ENCODE data around the gene ASB15.

Gene ASB15

DNA sequence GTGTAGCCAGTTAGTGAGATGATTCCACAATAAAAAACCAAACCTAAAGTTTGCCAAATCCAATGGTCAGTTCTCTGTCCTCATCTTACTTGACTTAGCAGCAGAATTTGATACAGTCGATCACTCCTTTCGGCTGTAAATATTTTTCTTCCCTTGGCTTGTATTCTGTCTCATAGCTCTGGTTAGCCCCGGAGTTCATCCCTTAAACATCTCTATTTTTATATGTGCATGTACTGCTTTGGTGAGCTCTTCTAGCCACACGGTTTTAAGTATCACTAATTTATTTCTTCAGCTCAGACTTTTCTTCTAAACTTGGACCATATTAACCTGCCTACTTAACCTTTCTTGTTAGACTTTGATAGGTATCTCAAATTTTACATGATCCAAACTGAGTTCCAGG is 17.8 kb upstream of the ASB15 start:
- no peak for TF ChIP-seq POLR2AphosphoS5 (IDR thresholded peaks at IDR 0.05; ENCODE audit: low read depth, low read length)
- TF ChIP-seq FOXP2 (optimal IDR thresholded peaks at IDR 0.05; ENCODE audit: borderline replicate concordance, extremely low read depth, extremely low read length, insufficient read depth) = no peak
- no peak for TF ChIP-seq SIN3A (IDR thresholded peaks at IDR 0.05; ENCODE audit: borderline replicate concordance, insufficient read depth, low read length)
- TF ChIP-seq, protein P1, sequence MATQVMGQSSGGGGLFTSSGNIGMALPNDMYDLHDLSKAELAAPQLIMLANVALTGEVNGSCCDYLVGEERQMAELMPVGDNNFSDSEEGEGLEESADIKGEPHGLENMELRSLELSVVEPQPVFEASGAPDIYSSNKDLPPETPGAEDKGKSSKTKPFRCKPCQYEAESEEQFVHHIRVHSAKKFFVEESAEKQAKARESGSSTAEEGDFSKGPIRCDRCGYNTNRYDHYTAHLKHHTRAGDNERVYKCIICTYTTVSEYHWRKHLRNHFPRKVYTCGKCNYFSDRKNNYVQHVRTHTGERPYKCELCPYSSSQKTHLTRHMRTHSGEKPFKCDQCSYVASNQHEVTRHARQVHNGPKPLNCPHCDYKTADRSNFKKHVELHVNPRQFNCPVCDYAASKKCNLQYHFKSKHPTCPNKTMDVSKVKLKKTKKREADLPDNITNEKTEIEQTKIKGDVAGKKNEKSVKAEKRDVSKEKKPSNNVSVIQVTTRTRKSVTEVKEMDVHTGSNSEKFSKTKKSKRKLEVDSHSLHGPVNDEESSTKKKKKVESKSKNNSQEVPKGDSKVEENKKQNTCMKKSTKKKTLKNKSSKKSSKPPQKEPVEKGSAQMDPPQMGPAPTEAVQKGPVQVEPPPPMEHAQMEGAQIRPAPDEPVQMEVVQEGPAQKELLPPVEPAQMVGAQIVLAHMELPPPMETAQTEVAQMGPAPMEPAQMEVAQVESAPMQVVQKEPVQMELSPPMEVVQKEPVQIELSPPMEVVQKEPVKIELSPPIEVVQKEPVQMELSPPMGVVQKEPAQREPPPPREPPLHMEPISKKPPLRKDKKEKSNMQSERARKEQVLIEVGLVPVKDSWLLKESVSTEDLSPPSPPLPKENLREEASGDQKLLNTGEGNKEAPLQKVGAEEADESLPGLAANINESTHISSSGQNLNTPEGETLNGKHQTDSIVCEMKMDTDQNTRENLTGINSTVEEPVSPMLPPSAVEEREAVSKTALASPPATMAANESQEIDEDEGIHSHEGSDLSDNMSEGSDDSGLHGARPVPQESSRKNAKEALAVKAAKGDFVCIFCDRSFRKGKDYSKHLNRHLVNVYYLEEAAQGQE (IDR thresholded peaks at IDR 0.05; ENCODE audit: insufficient read depth in 1 of 2, low read depth in 2 of 2, low read length in 2 of 2) = no peak
- no peak for TF ChIP-seq TAF1 (IDR thresholded peaks at IDR 0.05; ENCODE audit: borderline replicate concordance, insufficient read depth, low read length)

DNA sequence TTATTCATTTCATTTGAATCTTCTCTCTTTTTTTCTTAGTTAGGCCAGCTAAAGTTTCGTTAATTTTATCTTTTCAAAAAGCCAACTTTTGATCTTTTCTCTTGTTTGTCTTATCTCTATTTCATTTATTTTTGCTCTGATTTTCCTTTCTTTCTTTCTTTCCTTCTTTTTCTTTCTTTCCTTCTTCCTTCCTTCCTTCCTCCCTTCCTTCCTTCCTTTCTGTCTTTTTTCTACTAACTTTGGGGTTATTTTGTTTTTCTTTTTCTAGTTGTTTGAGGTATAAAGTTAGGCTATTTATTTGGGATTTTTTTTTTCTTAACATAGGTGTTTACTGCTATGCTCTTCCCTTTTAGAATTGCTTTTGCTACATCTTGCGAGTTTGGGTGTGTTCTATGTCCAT is 13.2 kb upstream of the ASB15 start:
- no peak for TF ChIP-seq FOXP2 (optimal IDR thresholded peaks at IDR 0.05; ENCODE audit: borderline replicate concordance, extremely low read depth, extremely low read length, insufficient read depth)

DNA sequence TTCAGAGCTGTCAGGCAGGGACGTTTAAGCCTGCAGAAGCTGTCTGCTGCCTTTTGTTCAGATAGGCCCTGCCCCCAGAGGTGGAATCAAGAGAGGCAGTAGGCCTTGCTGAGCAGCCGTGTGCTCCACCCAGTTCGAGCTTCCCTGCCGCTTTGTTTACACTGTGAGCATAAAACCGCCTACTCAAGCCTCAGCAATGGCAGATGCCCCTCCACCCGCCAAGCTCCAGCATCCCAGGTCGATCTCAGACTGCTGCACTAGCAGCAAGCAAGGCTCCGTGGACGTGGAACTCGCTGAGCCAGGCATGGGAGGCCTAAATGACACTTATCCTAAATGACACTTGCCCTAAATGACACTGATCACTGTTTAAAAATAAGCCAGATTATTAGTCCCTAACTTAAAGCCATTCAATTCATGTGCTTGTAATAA is 6.8 kb upstream of the ASB15 start:
- TF ChIP-seq SIN3A (IDR thresholded peaks at IDR 0.05; ENCODE audit: borderline replicate concordance, insufficient read depth, low read length) (no peak), FOXP2 (optimal IDR thresholded peaks at IDR 0.05; ENCODE audit: borderline replicate concordance, extremely low read depth, extremely low read length, insufficient read depth) (no peak), TAF1 (IDR thresholded peaks at IDR 0.05; ENCODE audit: borderline replicate concordance, insufficient read depth, low read length) (no peak), POLR2AphosphoS5 (IDR thresholded peaks at IDR 0.05; ENCODE audit: low read depth, low read length) (no peak)
- TF ChIP-seq, protein P1 (IDR thresholded peaks at IDR 0.05; ENCODE audit: insufficient read depth in 1 of 2, low read depth in 2 of 2, low read length in 2 of 2) = no peak

DNA sequence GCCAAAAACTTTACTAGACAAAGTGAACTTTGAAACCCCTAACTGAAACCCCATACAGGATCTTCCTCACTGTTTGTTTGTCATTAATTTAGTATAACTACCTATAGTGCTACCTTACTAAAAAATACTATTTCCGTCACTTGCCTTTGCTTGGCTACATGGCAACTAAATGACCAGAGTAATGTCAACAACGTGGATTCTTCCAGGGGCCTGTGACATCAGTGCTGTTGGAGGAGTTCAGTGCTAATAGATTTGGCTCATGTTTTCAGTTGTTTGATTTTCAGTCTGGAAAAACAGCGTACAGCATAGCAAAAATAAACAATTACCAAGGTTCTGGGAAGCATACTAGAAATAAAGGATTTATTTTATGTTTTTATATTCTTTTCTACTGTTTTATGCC is 3.0 kb upstream of the ASB15 start:
- TF ChIP-seq SIN3A (IDR thresholded peaks at IDR 0.05; ENCODE audit: borderline replicate concordance, insufficient read depth, low read length) (no peak), TAF1 (IDR thresholded peaks at IDR 0.05; ENCODE audit: borderline replicate concordance, insufficient read depth, low read length) (no peak), POLR2AphosphoS5 (IDR thresholded peaks at IDR 0.05; ENCODE audit: low read depth, low read length) (no peak), FOXP2 (optimal IDR thresholded peaks at IDR 0.05; ENCODE audit: borderline replicate concordance, extremely low read depth, extremely low read length, insufficient read depth) (no peak)
- TF ChIP-seq, protein P1 (IDR thresholded peaks at IDR 0.05; ENCODE audit: insufficient read depth in 1 of 2, low read depth in 2 of 2, low read length in 2 of 2) = no peak

DNA sequence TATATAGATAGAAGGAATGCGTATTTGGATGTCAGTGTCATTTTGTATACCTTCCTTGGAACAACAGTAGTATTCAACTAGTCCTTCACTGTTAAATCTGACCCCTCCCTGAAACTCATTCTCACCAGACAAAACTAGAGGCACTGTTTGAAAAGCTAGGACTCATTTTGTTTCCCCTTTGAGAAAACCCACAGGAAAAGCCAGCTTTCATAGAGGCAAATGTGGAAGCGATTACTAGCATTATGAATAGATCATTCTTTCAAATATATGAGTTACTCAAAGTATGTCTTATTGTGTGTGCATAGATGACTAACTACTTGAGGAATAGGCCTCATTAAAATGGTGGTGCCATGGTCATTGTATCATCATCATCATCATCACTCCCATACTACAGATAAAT is 1.9 kb upstream of the ASB15 start:
- TF ChIP-seq FOXP2 (optimal IDR thresholded peaks at IDR 0.05; ENCODE audit: borderline replicate concordance, extremely low read depth, extremely low read length, insufficient read depth) = no peak
- no peak for TF ChIP-seq POLR2AphosphoS5 (IDR thresholded peaks at IDR 0.05; ENCODE audit: low read depth, low read length)
- no peak for TF ChIP-seq SIN3A (IDR thresholded peaks at IDR 0.05; ENCODE audit: borderline replicate concordance, insufficient read depth, low read length)
- TF ChIP-seq TAF1 (IDR thresholded peaks at IDR 0.05; ENCODE audit: borderline replicate concordance, insufficient read depth, low read length) = no peak
- TF ChIP-seq, protein P1 (IDR thresholded peaks at IDR 0.05; ENCODE audit: insufficient read depth in 1 of 2, low read depth in 2 of 2, low read length in 2 of 2) = no peak

Data from PFSK-1 (cell line).